DND-41 (cell line): ENCODE results near the gene SORT1.

Experiments
- ATAC-seq: fragments of 200-7000 bp; cut with Tn5 transposase; 3 replicates; pipeline ENCODE4 v1.9.1; 2021; ENCODE audit warnings: low read depth; ENCODE audit not compliant: insufficient read depth
- DNase-seq: peaks from one replicate; pipeline ENCODE4 v3.0.0-alpha.2; 2020
- H2AFZ ChIP-seq: 2 replicates; pipeline ENCODE4 v1.6.0; 2012; ENCODE audit warnings: low read depth, low read length
- H3K27ac ChIP-seq: 2 replicates; pipeline ENCODE4 v1.5.1; 2012; ENCODE audit warnings: low read length, inconsistent platforms
- H3K27me3 ChIP-seq: fragments of 200-600 bp; sonication (generic); 2 replicates; pipeline ENCODE4 v1.6.0; 2012; ENCODE audit warnings: low read length, mild to moderate bottlenecking, inconsistent platforms; ENCODE audit not compliant: insufficient read depth, poor library complexity
- H3K36me3 ChIP-seq: 2 replicates; pipeline ENCODE4 v1.5.1; 2012; ENCODE audit warnings: low read length, inconsistent platforms; ENCODE audit not compliant: insufficient read depth
- H3K4me1 ChIP-seq: 2 replicates; pipeline ENCODE4 v1.5.1; 2012; ENCODE audit warnings: mild to moderate bottlenecking, low read length; ENCODE audit not compliant: insufficient read depth
- H3K4me2 ChIP-seq: 2 replicates; pipeline ENCODE4 v1.6.0; 2012; ENCODE audit warnings: mild to moderate bottlenecking, moderate library complexity, low read length, inconsistent platforms; ENCODE audit not compliant: insufficient read depth
- H3K4me3 ChIP-seq, 2 experiments: fragments of 200-600 bp in 1 of 2; shearing (Covaris generic) in 1 of 2; 2 replicates each; pipeline ENCODE4 v1.5.1; 2012 to 2016; ENCODE audit warnings: inconsistent platforms in 2 of 2, low read length in 2 of 2, mild to moderate bottlenecking in 2 of 2, low read depth in 1 of 2, moderate library complexity in 1 of 2
- H3K79me2 ChIP-seq: 2 replicates; pipeline ENCODE4 v1.6.0; 2012; ENCODE audit warnings: low read length, inconsistent platforms; ENCODE audit not compliant: insufficient read depth
- H3K9ac ChIP-seq: 2 replicates; pipeline ENCODE4 v1.6.0; 2012; ENCODE audit warnings: low read depth, mild to moderate bottlenecking, inconsistent platforms, low read length, moderate library complexity
- H3K9me3 ChIP-seq: 2 replicates; pipeline ENCODE4 v1.5.1; 2012; ENCODE audit warnings: low read length, moderate library complexity, mild to moderate bottlenecking, inconsistent platforms; ENCODE audit not compliant: insufficient read depth, severe bottlenecking
- H4K20me1 ChIP-seq: 2 replicates; pipeline ENCODE4 v1.6.0; 2012; ENCODE audit warnings: low read length; ENCODE audit not compliant: insufficient read depth
- EZH2 ChIP-seq: IDR thresholded peaks from 3 replicates; pipeline ENCODE4 v1.6.1; 2012; ENCODE audit warnings: borderline replicate concordance, low read depth, mild to moderate bottlenecking, moderate library complexity, low read length, inconsistent platforms; ENCODE audit not compliant: severe bottlenecking
- TF ChIP-seq, protein P1 (sequence below): IDR thresholded peaks from 2 replicates; pipeline ENCODE4 v1.5.1; 2012; ENCODE audit warnings: borderline replicate concordance, low read length, moderate library complexity, mild to moderate bottlenecking; ENCODE audit not compliant: poor library complexity, severe bottlenecking; ENCODE audit errors: extremely low read depth

SORT1 gene

DNA sequence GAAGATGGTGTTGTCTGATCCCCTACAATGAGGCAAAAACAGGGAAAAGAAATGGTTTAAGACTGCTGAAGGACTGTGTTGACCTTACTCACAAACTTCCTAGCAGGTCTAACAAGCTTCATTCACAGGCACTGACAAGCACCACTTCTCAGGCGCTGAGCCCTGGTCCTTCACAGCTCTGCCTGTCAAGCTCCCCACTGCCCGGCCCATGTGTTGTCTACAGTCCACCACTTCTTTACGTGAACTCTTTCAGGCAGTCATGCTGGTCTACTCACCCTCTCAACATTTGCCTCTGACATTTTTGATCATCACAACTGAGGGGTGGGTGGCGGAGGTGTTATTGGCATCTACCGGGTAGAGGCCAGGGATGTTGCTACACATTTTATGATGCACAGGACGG, 50.2 kb downstream of the SORT1 start:
- no peaks in the 10 kb centered on the region for H3K9me3 ChIP-seq
- no peak overlapping the region for H2AFZ ChIP-seq
- TF ChIP-seq, protein P1, sequence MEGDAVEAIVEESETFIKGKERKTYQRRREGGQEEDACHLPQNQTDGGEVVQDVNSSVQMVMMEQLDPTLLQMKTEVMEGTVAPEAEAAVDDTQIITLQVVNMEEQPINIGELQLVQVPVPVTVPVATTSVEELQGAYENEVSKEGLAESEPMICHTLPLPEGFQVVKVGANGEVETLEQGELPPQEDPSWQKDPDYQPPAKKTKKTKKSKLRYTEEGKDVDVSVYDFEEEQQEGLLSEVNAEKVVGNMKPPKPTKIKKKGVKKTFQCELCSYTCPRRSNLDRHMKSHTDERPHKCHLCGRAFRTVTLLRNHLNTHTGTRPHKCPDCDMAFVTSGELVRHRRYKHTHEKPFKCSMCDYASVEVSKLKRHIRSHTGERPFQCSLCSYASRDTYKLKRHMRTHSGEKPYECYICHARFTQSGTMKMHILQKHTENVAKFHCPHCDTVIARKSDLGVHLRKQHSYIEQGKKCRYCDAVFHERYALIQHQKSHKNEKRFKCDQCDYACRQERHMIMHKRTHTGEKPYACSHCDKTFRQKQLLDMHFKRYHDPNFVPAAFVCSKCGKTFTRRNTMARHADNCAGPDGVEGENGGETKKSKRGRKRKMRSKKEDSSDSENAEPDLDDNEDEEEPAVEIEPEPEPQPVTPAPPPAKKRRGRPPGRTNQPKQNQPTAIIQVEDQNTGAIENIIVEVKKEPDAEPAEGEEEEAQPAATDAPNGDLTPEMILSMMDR, result no peak
- TF ChIP-seq EZH2, result no peak
- H3K36me3 ChIP-seq, result peaks cover 80% of the 10 kb centered on the region
- DNase-seq, result no peak
- no peak for ATAC-seq
- H3K4me3 ChIP-seq, result no peak overlapping the region
- no peak overlapping the region for H3K4me2 ChIP-seq
- no peak overlapping the region for H3K27ac ChIP-seq
- no peaks in the 10 kb centered on the region for H3K4me1 ChIP-seq
- no peaks in the 10 kb centered on the region for H3K27me3 ChIP-seq
- H3K79me2 ChIP-seq, result no peaks in the 10 kb centered on the region
- H4K20me1 ChIP-seq, result no peaks in the 10 kb centered on the region
- H3K9ac ChIP-seq, result no peak overlapping the region

DNA sequence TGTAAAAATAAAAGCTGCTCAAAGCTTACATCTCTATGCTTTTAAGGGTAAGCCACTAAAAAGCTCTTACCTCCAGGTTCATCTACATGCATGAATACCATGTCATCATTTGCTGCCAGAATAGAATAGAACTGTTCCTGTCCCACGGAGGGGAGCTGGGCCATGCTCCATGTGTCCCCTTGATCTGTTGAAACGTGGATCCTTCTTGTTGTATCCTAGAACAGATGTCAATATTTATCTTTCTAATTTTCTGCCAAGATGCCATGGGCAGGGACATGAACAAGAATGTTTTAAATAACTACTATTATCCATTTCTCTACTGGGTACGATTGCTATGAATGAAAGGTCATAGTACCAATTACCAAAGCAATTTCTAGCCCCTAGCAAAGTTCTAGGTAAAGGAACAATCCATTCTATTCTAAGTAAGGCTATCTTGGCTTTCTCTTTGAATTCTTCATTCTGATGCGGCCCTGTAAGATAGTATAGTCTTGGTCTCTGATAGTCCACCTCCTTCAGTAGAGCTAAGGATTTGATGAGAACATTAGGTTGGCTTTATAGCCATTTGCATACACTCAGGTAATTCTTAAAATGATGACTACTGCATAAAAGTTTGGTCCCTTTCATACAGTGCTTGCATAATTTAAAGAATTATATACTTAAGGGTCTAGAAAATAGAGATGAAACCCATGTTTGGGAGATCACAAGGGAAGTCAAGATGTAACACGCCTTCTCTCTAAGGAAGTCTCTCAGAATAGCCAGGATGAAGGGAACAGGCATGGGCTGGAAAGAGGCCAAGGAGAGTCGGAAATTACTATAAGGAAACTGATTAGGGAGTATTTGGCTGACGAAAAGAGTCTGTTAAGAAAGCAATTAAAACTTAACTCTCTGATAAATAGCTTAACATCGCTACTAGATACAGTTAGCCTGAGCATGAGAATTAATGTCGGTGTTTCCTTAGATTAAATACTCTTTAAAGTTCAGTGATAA, 55.5 kb downstream of the SORT1 start:
- H3K9me3 ChIP-seq, result no peaks in the 10 kb centered on the region
- DNase-seq (no peak), ATAC-seq (no peak)
- no peaks in the 10 kb centered on the region for H3K27me3 ChIP-seq
- H3K36me3 ChIP-seq, result peaks cover 82% of the 10 kb centered on the region
- H3K4me3 ChIP-seq, result no peak overlapping the region
- H3K4me2 ChIP-seq, result no peak overlapping the region
- H4K20me1 ChIP-seq, result no peaks in the 10 kb centered on the region
- no peak overlapping the region for H3K9ac ChIP-seq
- no peaks in the 10 kb centered on the region for H3K79me2 ChIP-seq
- H3K4me1 ChIP-seq, result no peaks in the 10 kb centered on the region
- H2AFZ ChIP-seq, result no peak overlapping the region
- no peak for TF ChIP-seq EZH2
- TF ChIP-seq, protein P1, result no peak
- no peak overlapping the region for H3K27ac ChIP-seq

DNA sequence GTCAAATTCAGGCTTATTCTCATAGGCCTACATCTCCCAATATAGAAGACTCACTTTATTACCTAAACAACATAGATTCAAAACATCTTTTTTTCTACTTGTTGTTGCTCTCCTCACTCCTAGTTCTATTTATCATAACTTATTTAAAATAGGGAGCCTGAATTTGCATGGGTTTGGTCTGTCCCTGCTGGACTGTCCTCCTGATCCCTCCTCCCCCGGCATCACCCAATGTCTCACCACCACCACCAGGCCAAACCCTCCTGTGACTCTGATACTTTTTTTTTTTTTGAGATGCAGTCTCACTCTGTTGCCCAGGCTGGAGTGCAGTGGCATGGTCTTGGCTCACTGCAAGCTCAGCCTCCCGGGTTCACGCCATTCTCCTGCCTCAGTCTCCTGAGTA, 59.1 kb downstream of the SORT1 start:
- Histone ChIP-seq H3K9ac (no peak overlapping the region), H3K9me3 (no peaks in the 10 kb centered on the region), H3K4me2 (no peak overlapping the region), H4K20me1 (no peaks in the 10 kb centered on the region), H3K4me3 (no peak overlapping the region), H3K36me3 (peaks cover 85% of the 10 kb centered on the region), H3K4me1 (no peaks in the 10 kb centered on the region), H3K27me3 (no peaks in the 10 kb centered on the region), H2AFZ (no peak overlapping the region), H3K27ac (no peak overlapping the region), H3K79me2 (no peaks in the 10 kb centered on the region)
- no peak for DNase-seq
- no peak for TF ChIP-seq EZH2
- TF ChIP-seq, protein P1, result no peak
- no peak for ATAC-seq

DNA sequence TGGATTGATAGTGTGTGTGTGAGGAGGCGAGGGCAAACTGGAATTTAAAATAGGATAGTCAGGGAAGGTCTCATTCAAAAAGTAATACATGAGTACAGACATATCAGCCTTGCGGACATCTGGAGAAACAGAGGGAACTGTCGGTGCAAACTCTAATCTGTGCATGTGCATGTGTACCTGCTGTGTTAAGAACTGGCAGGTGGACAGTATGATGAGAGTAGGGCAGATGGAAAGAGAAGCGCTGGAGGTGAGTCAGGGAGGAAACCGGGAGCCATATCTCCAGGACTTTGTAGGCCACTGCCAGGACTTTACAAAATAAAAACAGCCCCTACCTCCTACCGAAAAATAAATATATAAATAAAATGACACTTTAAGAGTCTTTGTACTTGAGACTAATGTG, 59.6 kb downstream of the SORT1 start:
- Histone ChIP-seq H3K4me3 (no peak overlapping the region), H3K9me3 (no peaks in the 10 kb centered on the region), H4K20me1 (no peaks in the 10 kb centered on the region), H3K79me2 (no peaks in the 10 kb centered on the region), H2AFZ (no peak overlapping the region), H3K4me2 (no peak overlapping the region), H3K36me3 (peaks cover 85% of the 10 kb centered on the region), H3K9ac (no peak overlapping the region), H3K4me1 (no peaks in the 10 kb centered on the region), H3K27me3 (no peaks in the 10 kb centered on the region), H3K27ac (no peak overlapping the region)
- no peak for DNase-seq
- no peak for ATAC-seq
- no peak for TF ChIP-seq EZH2
- TF ChIP-seq, protein P1, result no peak
